ENCODE results near the gene TLE6. TPM values are rescaled to one million over a fixed set of nuclear protein-coding genes. Genes with fewer than 3 reads are reported as not detected.

The TLE6 gene
- total and polyA plus RNA-seq, 10 of the 15 experiments (the other 5 are each of a cell fraction or from before 2014, with no cell fraction given): 2.7 to 13.8 (median 6.4) TPM

DNA sequence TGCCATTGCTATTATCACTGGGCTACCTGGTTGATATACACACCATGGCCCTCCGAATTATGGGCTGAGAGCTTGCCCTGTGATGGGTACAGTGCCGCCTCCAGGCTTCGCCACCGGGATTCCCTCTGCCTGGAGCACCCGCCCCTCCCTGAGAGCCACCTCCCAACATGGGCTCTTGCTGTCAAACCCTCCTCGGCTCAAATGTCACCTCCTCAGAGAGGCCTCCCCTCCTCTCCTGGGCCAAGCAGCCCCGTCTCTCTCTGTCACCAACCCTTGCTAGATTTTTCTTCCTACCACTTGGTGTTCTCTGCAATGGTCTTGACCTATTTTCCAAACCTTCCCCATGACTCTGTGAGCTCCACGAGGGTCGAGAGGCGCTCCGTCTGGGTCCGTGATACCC, 64.0 kb downstream of the TLE6 start:
- no peak for FAIRE-seq

DNA sequence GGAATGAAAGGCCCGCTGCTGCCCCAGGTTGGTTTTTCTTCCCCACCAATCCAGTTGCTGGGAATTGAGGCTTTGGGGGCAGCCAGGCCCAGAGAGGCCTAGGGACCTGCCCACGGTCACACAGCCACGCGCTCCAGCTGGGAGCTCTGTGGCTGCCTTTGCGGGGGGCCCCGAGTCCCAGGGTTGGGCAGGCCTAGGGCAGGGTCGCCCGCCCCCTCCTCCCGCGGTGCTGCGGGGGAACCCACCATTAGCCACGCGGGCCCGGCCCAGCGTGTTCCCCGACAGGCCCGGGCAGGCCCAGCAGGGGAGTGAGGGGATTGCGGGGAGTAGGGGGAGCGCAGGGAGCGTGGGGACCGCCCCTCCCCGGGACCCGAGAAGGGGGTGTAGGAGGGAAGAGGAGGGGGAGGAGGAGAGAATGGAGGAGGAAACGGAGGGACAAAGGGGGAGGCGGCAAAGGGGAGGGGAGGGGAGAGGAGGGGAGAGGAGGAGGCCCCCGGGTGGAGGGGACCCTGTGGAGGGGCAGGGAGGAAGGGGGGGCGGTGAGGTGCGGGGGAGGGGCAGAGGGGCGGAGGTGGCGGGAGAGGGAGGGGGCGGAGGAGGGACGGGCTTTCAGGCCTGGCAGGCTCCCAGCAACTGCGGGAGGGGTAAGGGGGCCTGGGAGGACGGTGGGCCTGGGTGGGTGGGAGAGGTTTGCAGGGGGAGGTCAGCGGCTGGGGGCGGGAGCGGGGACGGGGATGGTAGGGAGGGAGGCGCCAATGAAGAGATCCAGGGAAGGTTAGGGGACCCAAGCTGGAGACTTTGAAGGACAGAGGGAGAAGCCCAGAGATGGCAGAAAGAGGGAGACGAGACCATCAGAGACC, 64.6 kb downstream of the TLE6 start:
- Histone ChIP-seq H3K4me1 (ENCODE audit: control insufficient read depth, insufficient read depth, low read length) (0 out of 2 replicates have a peak, but pooled peaks cover 4% of the 10 kb centered on the region), H3K4me3 (no peak overlapping the region), H3K9me3 (replicated peaks; ENCODE audit: control insufficient read depth, insufficient read depth, low read length) (no peaks in the 10 kb centered on the region), H3K4me2 (ENCODE audit: control insufficient read depth, insufficient read depth) (0 out of 2 replicates have a peak overlapping the region, but pooled peaks have one; percentile 17), H3K27ac (ENCODE audit: control insufficient read depth, insufficient read depth) (no peak overlapping the region), H3K36me3 (ENCODE audit: control insufficient read depth in 2 of 2, insufficient read depth in 2 of 2, low read length in 1 of 2) (no peaks in the 10 kb centered on the region), H3K79me2 (ENCODE audit: control insufficient read depth, insufficient read depth, low read length) (no peaks in the 10 kb centered on the region), H4K20me1 (ENCODE audit: control insufficient read depth, insufficient read depth) (no peaks in the 10 kb centered on the region), H3K27me3 (replicated peaks in 1 of 2; ENCODE audit: control insufficient read depth in 2 of 2, insufficient read depth in 2 of 2, low read length in 1 of 2) (no peaks in the 10 kb centered on the region), H3K9ac (ENCODE audit: control insufficient read depth, insufficient read depth, low read length) (no peak overlapping the region), H2AFZ (ENCODE audit: control insufficient read depth, low read depth, low read length) (peak overlapping the region; percentile 23; the same call in 1 of the 2 replicates)
- 18% methylated on average over 17 of the region's 40 CpGs for WGBS (ENCODE audit: insufficient coverage, insufficient replicate concordance, low lambda C conversion rate, missing lambda C conversion rate)
- FAIRE-seq (no peak), DNase-seq (ENCODE audit: low read depth, low spot score) (no peak), ATAC-seq (no peak)
- RAD21 ChIA-PET (ENCODE audit: unreplicated experiment): interaction anchor here (1.0 to 1.2 kb wide), 3 partner anchors 10 to 394 kb away, joined by 3 to 4 read pairs (median 3); no protein-coding TSS in a partner anchor
- SMC1A ChIA-PET (ENCODE audit: uncharacterized antibody, unreplicated experiment): interaction anchor here (0.8 kb wide), 1 partner anchor 17 kb away, joined by 4 read pairs; no protein-coding TSS in a partner anchor
- CTCF ChIA-PET: interaction anchor here (1.2 to 1.4 kb wide), 3 partner anchors 85 to 394 kb away, joined by 3 to 4 read pairs (median 3); no protein-coding TSS in a partner anchor
- in situ Hi-C loops (cut with MboI) (no loop called here), intact Hi-C loops (cut with micrococcal nuclease; ENCODE audit: unreplicated experiment) (no loop called here)
- POLR2A ChIA-PET: no interaction called here
- BruUV-seq (replicated peaks): no TSS peak
- TF ChIP-seq GATAD2B (conservative IDR thresholded peaks at IDR 0.05; ENCODE audit: low read depth): no peak; the same call in 1 of the 2 replicates
- TF ChIP-seq, protein P1, sequence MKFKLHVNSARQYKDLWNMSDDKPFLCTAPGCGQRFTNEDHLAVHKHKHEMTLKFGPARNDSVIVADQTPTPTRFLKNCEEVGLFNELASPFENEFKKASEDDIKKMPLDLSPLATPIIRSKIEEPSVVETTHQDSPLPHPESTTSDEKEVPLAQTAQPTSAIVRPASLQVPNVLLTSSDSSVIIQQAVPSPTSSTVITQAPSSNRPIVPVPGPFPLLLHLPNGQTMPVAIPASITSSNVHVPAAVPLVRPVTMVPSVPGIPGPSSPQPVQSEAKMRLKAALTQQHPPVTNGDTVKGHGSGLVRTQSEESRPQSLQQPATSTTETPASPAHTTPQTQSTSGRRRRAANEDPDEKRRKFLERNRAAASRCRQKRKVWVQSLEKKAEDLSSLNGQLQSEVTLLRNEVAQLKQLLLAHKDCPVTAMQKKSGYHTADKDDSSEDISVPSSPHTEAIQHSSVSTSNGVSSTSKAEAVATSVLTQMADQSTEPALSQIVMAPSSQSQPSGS (IDR thresholded peaks at IDR 0.05; ENCODE audit: low read length): no peak
- no peak for TF ChIP-seq FOXK2 (IDR thresholded peaks at IDR 0.05)
- TF ChIP-seq IKZF2 (IDR thresholded peaks at IDR 0.05): no peak
- no peak for TF ChIP-seq RELA (IDR thresholded peaks at IDR 0.05; ENCODE audit: borderline replicate concordance, partially characterized antibody)
- no peak for TF ChIP-seq BMI1 (IDR thresholded peaks at IDR 0.05; ENCODE audit: borderline replicate concordance)
- TF ChIP-seq HCFC1 (IDR thresholded peaks at IDR 0.05; ENCODE audit: low read length): no peak
- TF ChIP-seq HDGF (IDR thresholded peaks at IDR 0.05): no peak
- TF ChIP-seq EZH2 (IDR thresholded peaks at IDR 0.05; ENCODE audit: borderline replicate concordance, control insufficient read depth, low read depth, low read length): no peak
- TF ChIP-seq, protein P2, sequence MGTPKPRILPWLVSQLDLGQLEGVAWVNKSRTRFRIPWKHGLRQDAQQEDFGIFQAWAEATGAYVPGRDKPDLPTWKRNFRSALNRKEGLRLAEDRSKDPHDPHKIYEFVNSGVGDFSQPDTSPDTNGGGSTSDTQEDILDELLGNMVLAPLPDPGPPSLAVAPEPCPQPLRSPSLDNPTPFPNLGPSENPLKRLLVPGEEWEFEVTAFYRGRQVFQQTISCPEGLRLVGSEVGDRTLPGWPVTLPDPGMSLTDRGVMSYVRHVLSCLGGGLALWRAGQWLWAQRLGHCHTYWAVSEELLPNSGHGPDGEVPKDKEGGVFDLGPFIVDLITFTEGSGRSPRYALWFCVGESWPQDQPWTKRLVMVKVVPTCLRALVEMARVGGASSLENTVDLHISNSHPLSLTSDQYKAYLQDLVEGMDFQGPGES (IDR thresholded peaks at IDR 0.05): no peak
- TF ChIP-seq RAD51 (IDR thresholded peaks at IDR 0.05): no peak

More for the DNA sequence above, 64.0 kb downstream of the TLE6 start:
- Histone ChIP-seq H2AFZ (ENCODE audit: control insufficient read depth, low read depth, low read length) (no peak overlapping the region), H3K4me1 (ENCODE audit: control insufficient read depth, insufficient read depth, low read length) (peaks cover 8% of the 10 kb centered on the region; the same call in 1 of the 2 replicates), H3K4me2 (ENCODE audit: control insufficient read depth, insufficient read depth) (no peak overlapping the region), H3K27me3 (replicated peaks in 1 of 2; ENCODE audit: control insufficient read depth in 2 of 2, insufficient read depth in 2 of 2, low read length in 1 of 2) (no peaks in the 10 kb centered on the region), H3K27ac (ENCODE audit: control insufficient read depth, insufficient read depth) (no peak overlapping the region), H4K20me1 (ENCODE audit: control insufficient read depth, insufficient read depth) (no peaks in the 10 kb centered on the region), H3K9ac (ENCODE audit: control insufficient read depth, insufficient read depth, low read length) (no peak overlapping the region), H3K79me2 (ENCODE audit: control insufficient read depth, insufficient read depth, low read length) (no peaks in the 10 kb centered on the region), H3K4me3 (no peak overlapping the region), H3K9me3 (replicated peaks; ENCODE audit: control insufficient read depth, insufficient read depth, low read length) (no peaks in the 10 kb centered on the region), H3K36me3 (ENCODE audit: control insufficient read depth in 2 of 2, insufficient read depth in 2 of 2, low read length in 1 of 2) (no peaks in the 10 kb centered on the region)
- no TSS peak for BruUV-seq (replicated peaks)
- RAD21 ChIA-PET (ENCODE audit: unreplicated experiment): no interaction called here
- ATAC-seq (no peak), DNase-seq (ENCODE audit: low read depth, low spot score) (no peak)
- POLR2A ChIA-PET: no interaction called here
- SMC1A ChIA-PET (ENCODE audit: uncharacterized antibody, unreplicated experiment): no interaction called here
- CTCF ChIA-PET: no interaction called here
- intact Hi-C loops (cut with micrococcal nuclease; ENCODE audit: unreplicated experiment) (no loop called here), in situ Hi-C loops (cut with MboI) (no loop called here)
- TF ChIP-seq, protein P1 (IDR thresholded peaks at IDR 0.05; ENCODE audit: low read length): no peak
- 57% methylated on average over 12 of the region's 12 CpGs for WGBS (ENCODE audit: insufficient coverage, insufficient replicate concordance, low lambda C conversion rate, missing lambda C conversion rate)

All from GM12878 (cell line).